Naive thymus-derived CD4-positive, alpha-beta T cell (primary cell): ENCODE results near the gene VAV3. TPM values are rescaled to one million over a fixed set of nuclear protein-coding genes. Genes with fewer than 3 reads are reported as not detected.
A peak's percentile ranks its signal among the peaks of the same experiment; 100 is the strongest.

Source experiments
- ATAC-seq: fragments of 150-1000 bp; cut with Tn5 transposase; 2 replicates; pipeline ENCODE4 v1.10.0; 2021; ENCODE audit warnings: mild to moderate bottlenecking, moderate library complexity
- CTCF ChIA-PET: fragments of 350-600 bp; sonication (Branson Sonifier 250); formaldehyde crosslinking; loops from one replicate; lab custom pipeline; 2021; ENCODE audit warnings: antibody characterized with exemption; lab: Charles Lee
- POLR2A ChIA-PET: fragments of 350-600 bp; sonication (Branson Sonifier 250); formaldehyde crosslinking; loops from one replicate; lab custom pipeline; 2021; ENCODE audit warnings: antibody characterized with exemption, inconsistent platforms; lab: Charles Lee
- DNase-seq, 9 donors: peaks; one replicate each; pipeline versions ENCODE4 v3.0.0 to v3.0.0-alpha.2; 2020 to 2022; ENCODE audit warnings: mixed read lengths in 1 of 9
- H3K27ac ChIP-seq: one replicate; pipeline ENCODE4 v1.7.0; 2013; ENCODE audit warnings: mild to moderate bottlenecking, low read depth, low read length, moderate library complexity
- H3K27me3 ChIP-seq, 2 donors: one replicate each; pipeline ENCODE4 v1.7.0; 2013; ENCODE audit warnings: low read length in 2 of 2, mild to moderate bottlenecking in 2 of 2, moderate library complexity in 2 of 2; ENCODE audit not compliant: control insufficient read depth in 2 of 2, insufficient read depth in 2 of 2
- H3K36me3 ChIP-seq, 3 experiments: 1 replicate in 2 of 3; 2 replicates in 1 of 3; pipeline ENCODE4 v1.7.0; 2013; ENCODE audit warnings: low read length in 3 of 3, mild to moderate bottlenecking in 3 of 3, moderate library complexity in 1 of 3; ENCODE audit not compliant: insufficient read depth in 3 of 3, control insufficient read depth in 2 of 3
- H3K4me1 ChIP-seq, 2 donors: one replicate each; pipeline ENCODE4 v1.7.0; 2013; ENCODE audit warnings: low read length in 2 of 2, mild to moderate bottlenecking in 2 of 2, moderate library complexity in 1 of 2; ENCODE audit not compliant: control insufficient read depth in 2 of 2, insufficient read depth in 2 of 2
- H3K4me3 ChIP-seq: 2 replicates; pipeline ENCODE4 v1.7.0; 2013; ENCODE audit warnings: mild to moderate bottlenecking, low read length
- H3K9me3 ChIP-seq, 3 experiments: 1 replicate in 2 of 3; 2 replicates in 1 of 3; pipeline ENCODE4 v1.7.0; 2013; ENCODE audit warnings: low read length in 3 of 3; ENCODE audit not compliant: control insufficient read depth in 2 of 3
- H3K27ac Mint-ChIP-seq, 9 donors: one replicate each; pipeline ENCODE4 v1.8.0; 2020 to 2022; ENCODE audit warnings: mixed read lengths in 9 of 9, mild to moderate bottlenecking in 8 of 9, moderate library complexity in 5 of 9, inconsistent platforms in 2 of 9
- H3K27me3 Mint-ChIP-seq, 5 donors: one replicate each; pipeline ENCODE4 v1.8.0; 2021 to 2022; ENCODE audit warnings: mixed read lengths in 5 of 5, mild to moderate bottlenecking in 1 of 5
- H3K36me3 Mint-ChIP-seq, 5 donors: one replicate each; pipeline ENCODE4 v1.8.0; 2020 to 2022; ENCODE audit warnings: mixed read lengths in 5 of 5, mild to moderate bottlenecking in 3 of 5, inconsistent platforms in 1 of 5
- H3K4me1 Mint-ChIP-seq, 7 donors: one replicate each; pipeline ENCODE4 v1.8.0; 2020 to 2022; ENCODE audit warnings: mixed read lengths in 7 of 7, mild to moderate bottlenecking in 3 of 7, inconsistent platforms in 1 of 7
- H3K4me3 Mint-ChIP-seq, 10 donors: one replicate each; pipeline ENCODE4 v1.8.0; 2020 to 2022; ENCODE audit warnings: mild to moderate bottlenecking in 10 of 10, mixed read lengths in 10 of 10, moderate library complexity in 6 of 10, inconsistent platforms in 2 of 10
- H3K9me3 Mint-ChIP-seq, 11 donors: one replicate each; pipeline ENCODE4 v1.8.0; 2020 to 2022; ENCODE audit warnings: mixed read lengths in 11 of 11, mild to moderate bottlenecking in 4 of 11, inconsistent platforms in 1 of 11, moderate library complexity in 1 of 11
- intact Hi-C, 2 donors: fragments of 100-400 bp; cut with micrococcal nuclease; formaldehyde crosslinking; loops; one replicate each; pipeline ENCODE4 v1.15.1; 2023
- polyA plus RNA-seq, 2 donors: library from polyadenylated mRNA; unstranded; fragments of 300-500 nt; fragmentation: Illumina TruSeq; gene quantifications; one replicate each; pipeline ENCODE4 v1.2.3, GENCODE V29; 2021
- total RNA-seq, 6 experiments: library from RNA in 5 of 6; stranded (reverse) in 5 of 6; gene quantifications; 1 replicate in 5 of 6; 2 replicates in 1 of 6; pipeline ENCODE4 v1.2.3 and lab custom pipeline; 2021 to 2026

Gene VAV3
- total and polyA plus RNA-seq, 7 experiments from 2014 or later: 1.3 to 23.2 (median 2.7) TPM

DNA sequence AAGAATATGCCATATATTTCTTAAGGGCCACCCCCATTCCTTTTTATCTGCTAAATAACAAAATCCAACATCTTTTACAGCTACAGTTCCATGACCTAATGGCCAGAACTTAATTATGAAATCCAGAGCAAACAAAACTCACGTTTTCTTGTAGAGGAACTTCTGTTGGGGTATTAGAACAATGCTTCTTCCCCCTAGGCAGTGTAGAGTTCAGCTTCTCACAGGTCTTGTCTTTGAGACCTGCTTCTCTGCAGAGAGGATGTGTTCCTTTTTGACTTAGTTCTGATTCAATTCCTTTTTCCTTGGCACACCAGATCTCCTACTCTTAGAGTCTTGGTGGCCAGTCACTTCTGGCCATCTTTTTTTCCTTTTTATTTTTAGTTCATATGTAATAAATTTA, 22.2 kb downstream of the VAV3 start:
- no peaks in the 10 kb centered on the region for H3K9me3 ChIP-seq
- Mint-ChIP-seq H3K36me3 (no peaks in the 10 kb centered on the region), H3K4me1 (peaks cover 3 to 51% (median 25%) of the 10 kb centered on the region in 7 donors), H3K9me3 (peaks cover 0 to 4% (median 0%) of the 10 kb centered on the region in 11 donors), H3K27me3 (no peaks in the 10 kb centered on the region), H3K4me3 (no peak overlapping the region), H3K27ac (peak overlapping the region in 7 of 9 donors; percentile 2 to 77 (median 60))
- no peak overlapping the region for H3K4me3 ChIP-seq
- DNase-seq (no peak), ATAC-seq (no peak)
- H3K27ac ChIP-seq: no peak overlapping the region
- no peaks in the 10 kb centered on the region for H3K36me3 ChIP-seq
- H3K27me3 ChIP-seq: no peaks in the 10 kb centered on the region
- intact Hi-C loops: loop anchor here in 1 of 2 donors (1.0 kb wide), 1 partner anchor 8 kb away; no protein-coding TSS in a partner anchor
- CTCF ChIA-PET: no interaction called here
- H3K4me1 ChIP-seq: peaks cover 0 to 11% of the 10 kb centered on the region in 2 donors
- POLR2A ChIA-PET: no interaction called here

DNA sequence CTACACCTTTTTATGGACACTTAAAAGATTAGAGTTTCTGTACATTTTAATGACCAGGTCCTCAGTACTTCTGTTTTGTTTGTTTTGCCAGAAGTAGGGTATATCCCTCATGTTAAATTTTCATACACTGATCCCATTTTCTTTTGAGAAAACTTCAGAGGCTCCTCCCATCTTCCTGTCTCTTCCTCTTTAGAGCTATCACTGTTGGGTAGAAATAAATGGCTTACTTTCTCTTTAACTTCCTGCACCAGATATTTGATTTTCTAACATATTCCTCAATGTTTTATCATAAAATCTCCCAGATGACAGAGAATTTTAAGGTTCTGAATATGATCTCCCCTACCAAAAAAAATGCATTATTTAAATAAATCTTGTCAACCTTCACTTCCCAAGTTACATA, 23.4 kb downstream of the VAV3 start:
- H3K4me1 Mint-ChIP-seq: peaks cover 12 to 55% (median 33%) of the 10 kb centered on the region in 7 donors
- DNase-seq: no peak
- H3K4me3 ChIP-seq: no peak overlapping the region
- H3K4me1 ChIP-seq: peaks cover 0 to 11% of the 10 kb centered on the region in 2 donors
- H3K9me3 Mint-ChIP-seq: peaks cover 0 to 4% (median 0%) of the 10 kb centered on the region in 11 donors
- no peaks in the 10 kb centered on the region for H3K9me3 ChIP-seq
- peak overlapping the region in 5 of 9 donors; percentile 3 to 71 (median 5) for H3K27ac Mint-ChIP-seq
- H3K4me3 Mint-ChIP-seq: peak overlapping the region in 5 of 10 donors; percentile 3 to 46 (median 8)
- H3K27ac ChIP-seq: no peak overlapping the region
- no peaks in the 10 kb centered on the region for H3K36me3 ChIP-seq
- ATAC-seq: no peak
- H3K27me3 ChIP-seq: no peaks in the 10 kb centered on the region
- ChIA-PET CTCF (no interaction called here), POLR2A (no interaction called here)
- intact Hi-C loops: no loop called here
- H3K36me3 Mint-ChIP-seq: no peaks in the 10 kb centered on the region
- H3K27me3 Mint-ChIP-seq: no peaks in the 10 kb centered on the region

DNA sequence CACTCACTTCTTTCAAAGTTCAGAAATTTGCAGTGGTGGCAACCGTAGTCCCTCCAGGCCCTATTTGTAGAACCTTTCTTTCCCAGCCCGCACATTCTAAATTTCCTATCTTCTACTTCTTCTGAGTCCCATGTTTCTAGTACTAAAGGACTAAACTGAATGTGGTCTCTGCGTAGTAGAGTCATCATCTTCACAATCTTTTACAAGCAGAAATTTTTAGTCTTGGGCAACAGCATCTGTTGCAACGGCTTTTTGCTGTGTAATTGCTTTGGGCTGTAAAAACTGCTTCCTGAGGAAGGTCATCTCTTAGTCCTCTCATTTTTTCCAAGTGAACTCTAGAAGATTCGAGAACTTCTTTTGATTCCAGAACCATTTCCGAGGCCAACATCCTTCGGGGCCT, 23.9 kb downstream of the VAV3 start:
- ChIA-PET CTCF (no interaction called here), POLR2A (no interaction called here)

DNA sequence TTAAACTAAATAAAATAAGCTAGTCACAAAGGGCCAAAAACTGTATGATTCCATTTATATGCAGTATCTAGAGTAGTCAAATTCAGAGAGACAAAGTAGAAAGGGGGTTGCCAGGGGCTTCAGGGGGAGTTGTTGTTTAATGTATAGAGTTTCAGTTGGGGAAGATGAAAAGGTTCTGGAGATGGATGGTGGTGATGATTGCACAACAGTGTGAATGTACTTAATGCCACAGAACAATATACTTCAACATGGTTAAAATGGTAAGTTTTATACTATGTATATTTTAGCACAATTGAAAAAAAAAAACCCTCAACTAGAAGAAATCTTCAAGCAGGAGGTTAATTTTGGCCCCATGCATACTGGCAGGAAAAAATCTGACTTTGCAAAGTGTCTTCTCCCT, 24.3 kb downstream of the VAV3 start:
- ChIA-PET CTCF (no interaction called here), POLR2A (interaction anchor here (1.0 kb wide), 1 partner anchor 13 kb away, joined by 3 read pairs; no protein-coding TSS in a partner anchor)
- H3K9me3 Mint-ChIP-seq: peaks cover 0 to 4% (median 0%) of the 10 kb centered on the region in 11 donors
- H3K4me1 Mint-ChIP-seq: peaks cover 16 to 60% (median 35%) of the 10 kb centered on the region in 7 donors
- ATAC-seq (no peak), DNase-seq (no peak)
- H3K36me3 Mint-ChIP-seq: no peaks in the 10 kb centered on the region
- Histone ChIP-seq H3K36me3 (no peaks in the 10 kb centered on the region), H3K27me3 (no peaks in the 10 kb centered on the region), H3K27ac (no peak overlapping the region), H3K4me3 (no peak overlapping the region), H3K9me3 (no peaks in the 10 kb centered on the region), H3K4me1 (peaks cover 0 to 15% of the 10 kb centered on the region in 2 donors)
- H3K27ac Mint-ChIP-seq: peak overlapping the region in 5 of 9 donors; percentile 7 to 71 (median 28)
- H3K4me3 Mint-ChIP-seq: no peak overlapping the region
- intact Hi-C loops: no loop called here
- no peaks in the 10 kb centered on the region for H3K27me3 Mint-ChIP-seq

More for the DNA sequence above, 23.9 kb downstream of the VAV3 start:
- Histone ChIP-seq H3K4me3 (no peak overlapping the region), H3K27me3 (no peaks in the 10 kb centered on the region), H3K4me1 (peaks cover 0 to 11% of the 10 kb centered on the region in 2 donors), H3K27ac (no peak overlapping the region), H3K9me3 (no peaks in the 10 kb centered on the region), H3K36me3 (no peaks in the 10 kb centered on the region)
- no peak overlapping the region for H3K4me3 Mint-ChIP-seq
- ATAC-seq: peak; percentile 26
- intact Hi-C loops: no loop called here
- H3K27ac Mint-ChIP-seq: peak overlapping the region in 5 of 9 donors; percentile 4 to 71 (median 26)
- H3K4me1 Mint-ChIP-seq: peaks cover 14 to 58% (median 33%) of the 10 kb centered on the region in 7 donors
- peaks cover 0 to 4% (median 0%) of the 10 kb centered on the region in 11 donors for H3K9me3 Mint-ChIP-seq
- no peak for DNase-seq
- no peaks in the 10 kb centered on the region for H3K36me3 Mint-ChIP-seq
- no peaks in the 10 kb centered on the region for H3K27me3 Mint-ChIP-seq

GRCh38 chr1:107940017-107940577, 24.9 kb downstream of the VAV3 start:
- no peaks in the 10 kb centered on the region for H3K27me3 ChIP-seq
- intact Hi-C loops: no loop called here
- no peaks in the 10 kb centered on the region for H3K27me3 Mint-ChIP-seq
- DNase-seq (no peak), ATAC-seq (no peak)
- H3K4me1 ChIP-seq: peaks cover 0 to 21% of the 10 kb centered on the region in 2 donors
- no peak overlapping the region for H3K27ac ChIP-seq
- H3K9me3 Mint-ChIP-seq: peaks cover 0 to 4% (median 0%) of the 10 kb centered on the region in 11 donors
- peaks cover 22 to 66% (median 41%) of the 10 kb centered on the region in 7 donors for H3K4me1 Mint-ChIP-seq
- no peaks in the 10 kb centered on the region for H3K9me3 ChIP-seq
- no peak overlapping the region for H3K4me3 Mint-ChIP-seq
- no peaks in the 10 kb centered on the region for H3K36me3 Mint-ChIP-seq
- H3K36me3 ChIP-seq: no peaks in the 10 kb centered on the region
- peak overlapping the region in 1 of 9 donors; percentile 41 for H3K27ac Mint-ChIP-seq
- CTCF ChIA-PET: no interaction called here
- no peak overlapping the region for H3K4me3 ChIP-seq
- POLR2A ChIA-PET: interaction anchor here (1.0 kb wide), 1 partner anchor 14 kb away, joined by 3 read pairs; no protein-coding TSS in a partner anchor

- no peak overlapping the region for H3K4me3 Mint-ChIP-seq
- Histone ChIP-seq H3K9me3 (no peaks in the 10 kb centered on the region), H3K27me3 (no peaks in the 10 kb centered on the region), H3K36me3 (no peaks in the 10 kb centered on the region), H3K4me3 (no peak overlapping the region), H3K27ac (no peak overlapping the region), H3K4me1 (peaks cover 0 to 26% of the 10 kb centered on the region in 2 donors)
- intact Hi-C loops: loop anchor here in 1 of 2 donors (10.0 kb wide), 1 partner anchor 114 kb away; no protein-coding TSS in a partner anchor
- no peak for DNase-seq
- peaks cover 0 to 4% (median 0%) of the 10 kb centered on the region in 11 donors for H3K9me3 Mint-ChIP-seq
- POLR2A ChIA-PET: no interaction called here
- H3K4me1 Mint-ChIP-seq: peaks cover 30 to 74% (median 49%) of the 10 kb centered on the region in 7 donors
- H3K27ac Mint-ChIP-seq: peak overlapping the region in 1 of 9 donors; percentile 41
- no peaks in the 10 kb centered on the region for H3K27me3 Mint-ChIP-seq
- no peak for ATAC-seq
- H3K36me3 Mint-ChIP-seq: no peaks in the 10 kb centered on the region
- CTCF ChIA-PET: no interaction called here
Observed at GRCh38 chr1:107939256-107939655, 25.7 kb downstream of the VAV3 start.
